AG09309 (cell line): ENCODE data around the gene BCCIP.

Experiments
- DNase-seq: peaks from one replicate; pipeline ENCODE4 v3.0.0-alpha.2; 2010; ENCODE audit warnings: low read depth
- H3K4me3 ChIP-seq: 2 replicates; pipeline ENCODE4 v1.5.1; 2011; ENCODE audit warnings: mild to moderate bottlenecking, low read depth, low read length, moderate library complexity; ENCODE audit not compliant: control insufficient read depth
- CTCF ChIP-seq: IDR thresholded peaks from 2 replicates; pipeline ENCODE4 v1.5.1; 2011; ENCODE audit warnings: mild to moderate bottlenecking, low read depth, low read length, inconsistent platforms; ENCODE audit not compliant: insufficient read depth, control insufficient read depth; ENCODE audit errors: missing control alignments

BCCIP gene

GRCh38 chr10:125840406-125840805, 17.1 kb downstream of the BCCIP start:
- TF ChIP-seq CTCF = no peak
- DNase-seq = no peak
- no peak overlapping the region for H3K4me3 ChIP-seq

DNA sequence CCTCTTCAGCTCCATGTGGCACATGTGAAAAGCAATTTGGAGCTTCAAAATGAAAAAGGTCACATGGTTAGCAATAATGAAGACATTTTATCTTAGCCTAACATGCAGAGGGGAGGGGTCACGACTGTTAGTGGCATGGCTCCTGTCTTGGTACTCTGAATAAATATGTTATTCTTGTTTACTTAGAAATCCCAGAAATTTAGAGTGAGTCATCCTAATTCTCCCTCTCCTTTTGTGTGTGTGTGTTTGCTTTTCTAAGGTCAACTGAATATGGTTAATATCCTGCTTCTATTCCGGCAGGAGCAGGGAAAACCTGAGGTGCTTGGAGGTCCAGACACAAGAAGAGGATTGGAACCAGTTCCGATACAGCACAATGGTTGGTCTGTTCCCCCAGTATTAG, 17.6 kb downstream of the BCCIP start:
- H3K4me3 ChIP-seq = no peak overlapping the region
- DNase-seq = no peak
- TF ChIP-seq CTCF = no peak

GRCh38 chr10:125843603-125844329, 20.4 kb downstream of the BCCIP start:
- no peak overlapping the region for H3K4me3 ChIP-seq
- no peak for DNase-seq
- TF ChIP-seq CTCF = no peak

DNA sequence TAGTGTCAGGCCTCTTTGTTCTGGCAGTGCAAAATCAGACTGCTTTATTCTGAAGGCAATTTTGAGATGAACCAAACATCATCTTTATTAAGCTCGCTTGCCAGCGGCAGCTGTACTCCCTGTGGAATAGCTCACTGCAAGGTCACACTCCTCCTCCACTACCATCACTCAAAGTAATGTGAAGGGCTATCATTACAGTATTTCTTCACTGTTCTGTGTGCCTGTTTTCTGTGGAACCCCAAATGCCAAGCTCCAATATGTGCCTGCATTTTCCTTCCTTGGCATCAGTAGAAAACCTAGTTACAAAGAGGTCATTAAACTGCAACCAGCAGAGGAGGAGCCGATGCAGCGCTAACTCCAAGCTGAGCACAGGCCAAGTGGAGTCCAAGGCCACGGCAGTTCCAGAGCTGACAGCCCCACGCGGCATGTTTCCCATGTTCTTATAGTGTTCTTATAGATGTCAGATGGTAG, 21.4 kb downstream of the BCCIP start:
- no peak overlapping the region for H3K4me3 ChIP-seq
- no peak for DNase-seq
- no peak for TF ChIP-seq CTCF

DNA sequence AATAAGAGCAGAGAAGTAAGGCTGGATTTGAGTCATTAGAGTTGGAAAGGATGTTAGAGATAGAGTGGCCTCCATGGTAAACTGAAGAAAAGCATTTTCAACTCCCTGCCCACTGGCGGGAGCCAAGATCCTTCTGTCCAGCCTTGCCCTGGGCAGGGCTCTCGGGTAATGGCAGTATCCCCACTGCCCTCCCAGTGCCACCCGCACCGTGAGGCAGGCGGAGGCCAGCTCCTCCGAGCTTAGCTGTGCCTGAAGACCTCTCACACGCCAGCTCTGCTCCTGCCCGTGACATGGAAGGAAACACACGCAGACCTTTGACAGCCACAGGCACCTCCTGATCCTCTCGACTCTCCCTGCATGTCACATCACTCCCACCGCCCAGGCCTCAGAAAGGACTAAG, 22.3 kb downstream of the BCCIP start:
- TF ChIP-seq CTCF = no peak
- no peak overlapping the region for H3K4me3 ChIP-seq
- DNase-seq = no peak

DNA sequence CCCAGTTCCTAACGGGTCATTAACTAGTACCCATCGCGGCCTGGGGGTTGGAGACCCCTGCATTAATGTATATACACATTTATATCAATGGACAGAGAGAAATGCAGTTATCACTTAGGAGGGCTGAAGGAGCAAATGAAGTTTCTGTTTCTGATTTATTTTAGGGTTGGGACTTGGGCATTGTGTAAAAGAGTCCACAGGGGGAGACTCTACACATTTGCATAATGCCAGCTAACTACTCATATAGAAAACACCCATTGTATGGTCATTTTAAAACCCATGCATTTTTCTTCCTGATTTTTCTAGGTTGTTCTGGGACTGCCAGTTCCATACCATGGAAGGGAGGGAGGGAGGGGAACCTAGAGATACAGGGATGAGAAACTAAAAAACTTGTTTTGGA, 23.5 kb downstream of the BCCIP start:
- H3K4me3 ChIP-seq = no peak overlapping the region
- TF ChIP-seq CTCF = no peak
- DNase-seq = no peak
